Smooth muscle cell (in vitro differentiated cells): ENCODE measurements around the gene CAPN3. TPM values are rescaled to one million over a fixed set of nuclear protein-coding genes. Genes with fewer than 3 reads are reported as not detected.

Experiments used
- DNase-seq: peaks from one replicate; lab custom pipeline; 2025; ENCODE audit not compliant: unreplicated experiment; lab: John Stamatoyannopoulos, UW
- H2AFZ ChIP-seq: fragments of 200-600 bp; sonication (generic); 2 replicates; pipeline ENCODE4 v1.6.0; 2016; ENCODE audit warnings: antibody characterized with exemption, low read depth, mild to moderate bottlenecking
- H3F3A ChIP-seq: fragments of 200-600 bp; sonication (generic); 2 replicates; pipeline ENCODE4 v1.6.0; 2017; ENCODE audit warnings: antibody characterized with exemption, low read depth
- H3K27ac ChIP-seq: fragments of 200-600 bp; sonication (generic); 2 replicates; pipeline ENCODE4 v1.5.1; 2016; ENCODE audit warnings: low read depth, mild to moderate bottlenecking
- H3K27me3 ChIP-seq: fragments of 200-600 bp; sonication (generic); 2 replicates; pipeline ENCODE4 v1.6.1; 2016; ENCODE audit warnings: low read depth, mild to moderate bottlenecking
- H3K36me3 ChIP-seq: fragments of 200-600 bp; sonication (generic); 2 replicates; pipeline ENCODE4 v1.5.1; 2016; ENCODE audit warnings: low read depth
- H3K4me1 ChIP-seq: fragments of 200-600 bp; sonication (generic); 2 replicates; pipeline ENCODE4 v1.5.1; 2016; ENCODE audit warnings: low read depth
- H3K4me2 ChIP-seq: fragments of 200-600 bp; sonication (generic); 2 replicates; pipeline ENCODE4 v1.6.0; 2016; ENCODE audit warnings: mild to moderate bottlenecking
- H3K4me3 ChIP-seq: fragments of 200-600 bp; sonication (generic); 2 replicates; pipeline ENCODE4 v1.5.1; 2016; ENCODE audit warnings: mild to moderate bottlenecking
- H3K79me2 ChIP-seq: fragments of 200-600 bp; sonication (generic); 2 replicates; pipeline ENCODE4 v1.6.0; 2016; ENCODE audit warnings: low read depth, mild to moderate bottlenecking
- H3K9ac ChIP-seq: fragments of 200-600 bp; sonication (generic); 2 replicates; pipeline ENCODE4 v1.6.0; 2016; ENCODE audit warnings: low read depth
- H3K9me3 ChIP-seq: fragments of 200-600 bp; sonication (generic); replicated peaks from 2 replicates; pipeline ENCODE4 v1.5.1; 2016; ENCODE audit warnings: low read depth
- H4K20me1 ChIP-seq: fragments of 200-600 bp; sonication (generic); 2 replicates; pipeline ENCODE4 v1.6.0; 2016; ENCODE audit warnings: low read depth
- WGBS: methylation state at CpG from one replicate; pipeline ENCODE4 v1.1.7; 2016; ENCODE audit warnings: low lambda C conversion rate; 5-methylcytosine and 5-hydroxymethylcytosine counted together
- polyA plus RNA-seq: library from polyadenylated mRNA; unstranded; fragments of >200 nt; fragmentation: Nextera tagmentation; extraction: Ambion mirVana; gene quantifications from 2 replicates; pipeline ENCODE4 v1.2.1, GENCODE V29; 2016
- total RNA-seq: library from RNA; depleted of rRNA; stranded (reverse); fragments of >200 nt; gene quantifications from 2 replicates; pipeline ENCODE4 v1.2.3, GENCODE V29; 2014
- TF ChIP-seq, protein P1 (sequence below): fragments of 200-600 bp; sonication (generic); IDR thresholded peaks from 2 replicates; pipeline ENCODE4 v1.5.1; 2017; ENCODE audit warnings: borderline replicate concordance, mild to moderate bottlenecking, antibody characterized with exemption; ENCODE audit not compliant: insufficient read depth, poor library complexity, severe bottlenecking

The CAPN3 gene
- total and polyA plus RNA-seq, 2 experiments from 2014 or later = 0.25 to 1.6 TPM

GRCh38 chr15:42421376-42421775, 62.1 kb downstream of the CAPN3 start:
- peaks cover 27% of the 10 kb centered on the region for H3K36me3 ChIP-seq
- H2AFZ ChIP-seq = no peak overlapping the region
- no peaks in the 10 kb centered on the region for H3K27me3 ChIP-seq
- no peak overlapping the region for H3K4me3 ChIP-seq
- no peaks in the 10 kb centered on the region for H3F3A ChIP-seq
- H3K9me3 ChIP-seq = no peaks in the 10 kb centered on the region
- TF ChIP-seq, protein P1, sequence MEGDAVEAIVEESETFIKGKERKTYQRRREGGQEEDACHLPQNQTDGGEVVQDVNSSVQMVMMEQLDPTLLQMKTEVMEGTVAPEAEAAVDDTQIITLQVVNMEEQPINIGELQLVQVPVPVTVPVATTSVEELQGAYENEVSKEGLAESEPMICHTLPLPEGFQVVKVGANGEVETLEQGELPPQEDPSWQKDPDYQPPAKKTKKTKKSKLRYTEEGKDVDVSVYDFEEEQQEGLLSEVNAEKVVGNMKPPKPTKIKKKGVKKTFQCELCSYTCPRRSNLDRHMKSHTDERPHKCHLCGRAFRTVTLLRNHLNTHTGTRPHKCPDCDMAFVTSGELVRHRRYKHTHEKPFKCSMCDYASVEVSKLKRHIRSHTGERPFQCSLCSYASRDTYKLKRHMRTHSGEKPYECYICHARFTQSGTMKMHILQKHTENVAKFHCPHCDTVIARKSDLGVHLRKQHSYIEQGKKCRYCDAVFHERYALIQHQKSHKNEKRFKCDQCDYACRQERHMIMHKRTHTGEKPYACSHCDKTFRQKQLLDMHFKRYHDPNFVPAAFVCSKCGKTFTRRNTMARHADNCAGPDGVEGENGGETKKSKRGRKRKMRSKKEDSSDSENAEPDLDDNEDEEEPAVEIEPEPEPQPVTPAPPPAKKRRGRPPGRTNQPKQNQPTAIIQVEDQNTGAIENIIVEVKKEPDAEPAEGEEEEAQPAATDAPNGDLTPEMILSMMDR = no peak
- DNase-seq = no peak
- H3K9ac ChIP-seq = no peak overlapping the region
- WGBS = 98% methylated on average over 2 of the region's 2 CpGs
- H3K27ac ChIP-seq = no peak overlapping the region
- no peak overlapping the region for H3K4me2 ChIP-seq
- H3K4me1 ChIP-seq = no peaks in the 10 kb centered on the region
- H4K20me1 ChIP-seq = no peaks in the 10 kb centered on the region
- H3K79me2 ChIP-seq = no peaks in the 10 kb centered on the region

GRCh38 chr15:42427429-42428223, 68.3 kb downstream of the CAPN3 start:
- no peak for DNase-seq
- Histone ChIP-seq H3F3A (no peaks in the 10 kb centered on the region), H3K4me1 (no peaks in the 10 kb centered on the region), H3K4me2 (no peak overlapping the region), H3K4me3 (no peak overlapping the region), H3K9me3 (no peaks in the 10 kb centered on the region), H3K27ac (no peak overlapping the region), H4K20me1 (no peaks in the 10 kb centered on the region), H3K27me3 (no peaks in the 10 kb centered on the region), H3K79me2 (no peaks in the 10 kb centered on the region), H3K36me3 (peaks cover 42% of the 10 kb centered on the region), H3K9ac (no peak overlapping the region), H2AFZ (no peak overlapping the region)
- 95% methylated on average over 7 of the region's 7 CpGs for WGBS
- TF ChIP-seq, protein P1 = no peak

GRCh38 chr15:42444415-42445063, 85.2 kb downstream of the CAPN3 start:
- H2AFZ ChIP-seq = no peak overlapping the region
- peaks cover 8% of the 10 kb centered on the region for H3K36me3 ChIP-seq
- no peak for DNase-seq
- H3K9ac ChIP-seq = no peak overlapping the region
- 75% methylated on average over 5 of the region's 5 CpGs for WGBS
- TF ChIP-seq, protein P1 = no peak
- no peak overlapping the region for H3K4me2 ChIP-seq
- H3K4me1 ChIP-seq = no peaks in the 10 kb centered on the region
- no peaks in the 10 kb centered on the region for H3K9me3 ChIP-seq
- no peaks in the 10 kb centered on the region for H3K79me2 ChIP-seq
- H3F3A ChIP-seq = no peaks in the 10 kb centered on the region
- no peak overlapping the region for H3K4me3 ChIP-seq
- H4K20me1 ChIP-seq = no peaks in the 10 kb centered on the region
- no peaks in the 10 kb centered on the region for H3K27me3 ChIP-seq
- peak overlapping the region; percentile 24 for H3K27ac ChIP-seq
